Spleen (tissue), 7 donors: ENCODE data around the gene KCNQ5.

Experiments used
- CTCF ChIP-seq, 11 experiments: fragments of 200-600 bp in 7 of 11; fragments of 450-650 bp in 4 of 11; sonication (generic) in 4 of 11; IDR thresholded peaks in 8 of 11; conservative IDR thresholded peaks in 3 of 11; 1 replicate in 7 of 11; 2 replicates in 4 of 11; pipeline versions ENCODE4 v1.4.0 to v1.8.0; 2016 to 2021; ENCODE audit warnings: antibody characterized with exemption in 11 of 11, inconsistent platforms in 4 of 11, mild to moderate bottlenecking in 1 of 11
- POLR2A ChIP-seq, 3 donors: fragments of 450-650 bp; IDR thresholded peaks; one replicate each; pipeline ENCODE4 v1.5.1; 2017; ENCODE audit warnings: antibody characterized with exemption in 3 of 3, mild to moderate bottlenecking in 1 of 3
- donor health status: DM: no; HTN: no; CAD: no; lungs with moderate emphysema.
- donor health status: DM: no; HTN: no; CAD: no.
- donor health status: DM: no; HTN: no; CAD: no.

- TF ChIP-seq POLR2A (IDR thresholded peaks at IDR 0.05) (no peak), CTCF (IDR thresholded peaks at IDR 0.05 in 8 of 11, conservative IDR thresholded peaks at IDR 0.05 in 3 of 11) (no peak)
Measured at GRCh38 chr6:73156793-73157767, 535.2 kb downstream of the KCNQ5 start.
